Cardiac muscle cell (in vitro differentiated cells and primary cell): ENCODE data around the gene PRKAG2. TPM values are rescaled to one million over a fixed set of nuclear protein-coding genes. Genes with fewer than 3 reads are reported as not detected.
"Not testable (repeated sequence)": the region's sequence is repeated elsewhere in the genome, so short reads cannot be mapped to it uniquely, and the experiment has no call there.

Experiments
- DNase-seq, 2 donors: peaks; one replicate each; pipeline versions ENCODE4 v3.0.0 to v3.0.0-alpha.2; 2010 to 2017; ENCODE audit warnings: low read depth in 1 of 2, low spot score in 1 of 2
- H3K27ac ChIP-seq: fragments of 200-600 bp; sonication (generic); 2 replicates; pipeline ENCODE4 v1.5.1; 2016
- H3K27me3 ChIP-seq: fragments of 200-600 bp; sonication (generic); 2 replicates; pipeline ENCODE4 v1.6.0; 2016; ENCODE audit warnings: control low read depth
- H3K36me3 ChIP-seq: fragments of 200-600 bp; sonication (generic); 2 replicates; pipeline ENCODE4 v1.5.1; 2016; ENCODE audit warnings: control low read depth
- H3K4me1 ChIP-seq: fragments of 200-600 bp; sonication (generic); 2 replicates; pipeline ENCODE4 v1.8.1; 2017; ENCODE audit warnings: low read depth, mild to moderate bottlenecking, mixed run types
- H3K4me3 ChIP-seq: fragments of 200-600 bp; sonication (generic); 2 replicates; pipeline ENCODE4 v1.5.1; 2016; ENCODE audit warnings: mild to moderate bottlenecking
- H3K9me3 ChIP-seq: fragments of 200-600 bp; sonication (generic); 2 replicates; pipeline ENCODE4 v1.5.1; 2017; ENCODE audit warnings: low read depth, mild to moderate bottlenecking, control low read depth
- CTCF ChIP-seq: IDR thresholded peaks from 2 replicates; pipeline ENCODE4 v1.5.1; 2012; ENCODE audit warnings: low read depth, mild to moderate bottlenecking, low read length
- polyA plus RNA-seq: library from polyadenylated mRNA; unstranded; fragments of >200 nt; fragmentation: Nextera tagmentation; extraction: Ambion mirVana; gene quantifications from 2 replicates; pipeline ENCODE4 v1.2.1, GENCODE V29; 2016
- total RNA-seq: library from RNA; depleted of rRNA; stranded (reverse); fragments of >200 nt; gene quantifications from 2 replicates; pipeline ENCODE4 v1.2.3, GENCODE V29; 2016

PRKAG2 gene
- total and polyA plus RNA-seq, 2 experiments from 2014 or later: 43.4 to 85.3 TPM

- no peak for DNase-seq
- Histone ChIP-seq H3K4me3 (no peak overlapping the region), H3K4me1 (peaks cover 12% of the 10 kb centered on the region), H3K27me3 (no peaks in the 10 kb centered on the region), H3K9me3 (no peaks in the 10 kb centered on the region), H3K36me3 (no peaks in the 10 kb centered on the region), H3K27ac (no peak overlapping the region)
- TF ChIP-seq CTCF: no peak
Observed at GRCh38 chr7:151827620-151828019, 49.3 kb downstream of the PRKAG2 start.

GRCh38 chr7:151826316-151826715 is 50.6 kb downstream of the PRKAG2 start:
- not testable (repeated sequence) for H3K9me3 ChIP-seq, H3K4me3 ChIP-seq, H3K27ac ChIP-seq, DNase-seq, H3K36me3 ChIP-seq, H3K27me3 ChIP-seq
- H3K4me1 ChIP-seq: peaks cover 12% of the 10 kb centered on the region

GRCh38 chr7:151825721-151826120 is 51.2 kb downstream of the PRKAG2 start:
- TF ChIP-seq CTCF: no peak

GRCh38 chr7:151824373-151824933 is 52.5 kb downstream of the PRKAG2 start:
- peak in 1 of 2 donors; percentile 49 for DNase-seq
- no peak for TF ChIP-seq CTCF
- H3K9me3 ChIP-seq: no peaks in the 10 kb centered on the region
- H3K27me3 ChIP-seq: no peaks in the 10 kb centered on the region
- H3K4me3 ChIP-seq: no peak overlapping the region
- peaks cover 12% of the 10 kb centered on the region for H3K4me1 ChIP-seq
- H3K36me3 ChIP-seq: no peaks in the 10 kb centered on the region
- no peak overlapping the region for H3K27ac ChIP-seq

More at GRCh38 chr7:151825721-151826120, 51.2 kb downstream of the PRKAG2 start:
- Histone ChIP-seq H3K36me3 (no peaks in the 10 kb centered on the region), H3K9me3 (no peaks in the 10 kb centered on the region), H3K4me1 (peaks cover 12% of the 10 kb centered on the region), H3K4me3 (no peak overlapping the region), H3K27me3 (no peaks in the 10 kb centered on the region), H3K27ac (no peak overlapping the region)
- DNase-seq: no peak

GRCh38 chr7:151823566-151824372 is 53.1 kb downstream of the PRKAG2 start:
- no peak for TF ChIP-seq CTCF
- Histone ChIP-seq H3K4me1 (peaks cover 12% of the 10 kb centered on the region), H3K27me3 (no peaks in the 10 kb centered on the region), H3K4me3 (no peak overlapping the region), H3K27ac (no peak overlapping the region), H3K9me3 (no peaks in the 10 kb centered on the region), H3K36me3 (no peaks in the 10 kb centered on the region)
- DNase-seq: no peak

GRCh38 chr7:151822541-151823181 is 54.3 kb downstream of the PRKAG2 start:
- Histone ChIP-seq H3K27ac (no peak overlapping the region), H3K27me3 (no peaks in the 10 kb centered on the region), H3K4me3 (no peak overlapping the region), H3K36me3 (no peaks in the 10 kb centered on the region), H3K9me3 (no peaks in the 10 kb centered on the region), H3K4me1 (peaks cover 12% of the 10 kb centered on the region)
- TF ChIP-seq CTCF: no peak
- no peak for DNase-seq
